Muscle of leg (tissue), 11 donors: ENCODE data around the gene GPR179. TPM values are rescaled to one million over a fixed set of nuclear protein-coding genes. Genes with fewer than 3 reads are reported as not detected.
"Not testable (repeated sequence)": the region's sequence is repeated elsewhere in the genome, so short reads cannot be mapped to it uniquely, and the experiment has no call there.

Experiments
- DNase-seq: peaks from one replicate; pipeline ENCODE4 v3.0.0; 2013
- H3K27ac ChIP-seq: one replicate; pipeline ENCODE4 v1.5.1; 2013; ENCODE audit warnings: mild to moderate bottlenecking, low read length, control low read depth
- H3K27me3 ChIP-seq: one replicate; pipeline ENCODE4 v1.6.1; 2013; ENCODE audit warnings: low read length; ENCODE audit not compliant: control insufficient read depth, insufficient read depth
- H3K36me3 ChIP-seq: one replicate; pipeline ENCODE4 v1.6.1; 2013; ENCODE audit warnings: low read length; ENCODE audit not compliant: control insufficient read depth, insufficient read depth
- H3K4me1 ChIP-seq: one replicate; pipeline ENCODE4 v1.6.1; 2013; ENCODE audit warnings: low read length; ENCODE audit not compliant: control insufficient read depth, insufficient read depth
- H3K4me3 ChIP-seq: one replicate; pipeline ENCODE4 v1.5.1; 2013; ENCODE audit warnings: low read length, control low read depth
- H3K9me3 ChIP-seq: replicated peaks from 2 replicates; pipeline ENCODE4 v1.6.1; 2013; ENCODE audit warnings: low read depth, low read length; ENCODE audit not compliant: control insufficient read depth
- WGBS: methylation state at CpG from one replicate; pipeline ENCODE4 v1.1.5; 2013; ENCODE audit warnings: missing lambda C conversion rate; ENCODE audit not compliant: insufficient coverage; 5-methylcytosine and 5-hydroxymethylcytosine counted together
- polyA plus RNA-seq, 8 donors: library from polyadenylated mRNA; unstranded; fragments of 120-200 nt; gene quantifications; one replicate each; pipeline versions ENCODE4 v1.2.1 to v1.2.3, GENCODE V29; 2013; ENCODE audit warnings: inconsistent platforms in 1 of 8, low replicate concordance in 1 of 8; ENCODE audit not compliant: insufficient read length in 8 of 8, insufficient read depth in 1 of 8
- total RNA-seq: library from RNA; stranded (reverse); fragments of 120-200 nt; gene quantifications from one replicate; pipeline ENCODE4 v1.2.4, GENCODE V29; 2013

Gene GPR179
- total and polyA plus RNA-seq, 9 donors: 0.15 to 0.87 (median 0.22) TPM

GRCh38 chr17:38322897-38323296, 20.9 kb downstream of the GPR179 start:
- Histone ChIP-seq H3K27me3 (no peaks in the 10 kb centered on the region), H3K36me3 (peaks cover 35% of the 10 kb centered on the region), H3K27ac (no peak overlapping the region), H3K4me1 (peaks cover 7% of the 10 kb centered on the region), H3K4me3 (no peak overlapping the region), H3K9me3 (no peaks in the 10 kb centered on the region)
- no CpG with 5 or more reads among the region's 1 CpG for WGBS
- DNase-seq: no peak

GRCh38 chr17:38322156-38322779, 21.5 kb downstream of the GPR179 start:
- WGBS: 32% methylated on average over 4 of the region's 8 CpGs
- Histone ChIP-seq H3K4me3 (no peak overlapping the region), H3K27ac (no peak overlapping the region), H3K27me3 (no peaks in the 10 kb centered on the region), H3K36me3 (peaks cover 35% of the 10 kb centered on the region), H3K9me3 (no peaks in the 10 kb centered on the region), H3K4me1 (peaks cover 3% of the 10 kb centered on the region)
- DNase-seq: peak; percentile 55

- 81% methylated on average over 8 of the region's 10 CpGs for WGBS
- H3K4me1 ChIP-seq: no peaks in the 10 kb centered on the region
- H3K4me3 ChIP-seq: no peak overlapping the region
- no peaks in the 10 kb centered on the region for H3K9me3 ChIP-seq
- no peak for DNase-seq
- H3K27ac ChIP-seq: no peak overlapping the region
- peaks cover 35% of the 10 kb centered on the region for H3K36me3 ChIP-seq
- no peaks in the 10 kb centered on the region for H3K27me3 ChIP-seq
These were observed 23.3 kb downstream of the GPR179 start for GRCh38 chr17:38320482-38320881.

DNA sequence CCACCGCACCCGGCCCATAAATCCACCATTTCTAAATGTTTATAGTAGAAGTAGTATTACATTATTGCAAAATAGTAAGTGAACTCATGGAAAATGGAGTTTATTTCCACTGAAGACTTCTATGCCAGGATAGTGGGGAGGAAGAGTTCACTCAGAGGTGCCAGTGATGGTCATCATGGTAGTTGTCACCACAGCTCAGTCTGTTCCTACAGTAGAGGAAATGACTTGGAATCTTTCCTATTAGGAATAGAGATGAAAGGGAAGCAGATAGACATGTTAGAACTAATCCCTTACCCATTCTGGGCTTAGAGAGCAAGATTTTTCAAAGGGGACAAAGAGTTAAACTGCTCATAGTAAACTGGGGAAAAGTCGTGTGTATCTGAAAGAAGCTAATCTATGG, 26.7 kb downstream of the GPR179 start:
- Histone ChIP-seq H3K9me3 (no peaks in the 10 kb centered on the region), H3K36me3 (peaks cover 26% of the 10 kb centered on the region), H3K4me1 (no peaks in the 10 kb centered on the region), H3K27me3 (no peaks in the 10 kb centered on the region), H3K4me3 (no peak overlapping the region), H3K27ac (no peak overlapping the region)
- no CpG with 5 or more reads among the region's 3 CpGs for WGBS
- no peak for DNase-seq

DNA sequence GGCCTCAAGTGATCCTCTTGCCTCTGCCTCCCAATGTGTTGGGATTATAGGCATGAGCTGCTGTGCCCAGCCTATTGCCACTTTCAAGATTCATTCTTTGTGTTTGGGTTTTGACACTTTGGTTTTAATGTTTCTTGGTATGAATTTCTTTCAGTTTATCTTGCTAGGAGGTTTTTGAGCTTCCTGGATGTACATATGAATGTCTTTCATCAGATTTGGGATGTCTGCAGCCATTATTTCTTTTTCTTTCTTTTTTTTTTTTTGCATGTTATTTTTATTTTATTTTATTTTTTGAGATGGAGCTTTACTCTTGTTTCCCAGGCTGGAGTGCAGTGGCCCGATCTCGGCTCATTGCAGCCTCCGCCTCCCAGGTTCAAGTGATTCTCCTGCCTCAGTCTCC, 28.3 kb downstream of the GPR179 start:
- no CpG with 5 or more reads among the region's 3 CpGs for WGBS
- H3K27me3 ChIP-seq: no peaks in the 10 kb centered on the region
- H3K36me3 ChIP-seq: peaks cover 24% of the 10 kb centered on the region
- H3K4me3 ChIP-seq: no peak overlapping the region
- DNase-seq: no peak
- no peaks in the 10 kb centered on the region for H3K9me3 ChIP-seq
- H3K27ac ChIP-seq: no peak overlapping the region
- H3K4me1 ChIP-seq: no peaks in the 10 kb centered on the region

- H3K4me3 ChIP-seq: peak within 1 kb of the TSS; percentile 60
- peak within 1 kb of the TSS; percentile 84 for H3K27ac ChIP-seq
- WGBS: 0% methylated on average over 30 of the region's 48 CpGs
- H3K36me3 ChIP-seq, H3K4me1 ChIP-seq, H3K27me3 ChIP-seq, H3K9me3 ChIP-seq: not testable (repeated sequence)
- peak; percentile 99 for DNase-seq
These were observed 46.8 kb downstream of the GPR179 start, which contains the start of gene MRPL45 for GRCh38 chr17:38296834-38297517. MRPL45 (plus strand) TSS chr17:38297168; CDS start chr17:38297184, 16 bp downstream.

DNA sequence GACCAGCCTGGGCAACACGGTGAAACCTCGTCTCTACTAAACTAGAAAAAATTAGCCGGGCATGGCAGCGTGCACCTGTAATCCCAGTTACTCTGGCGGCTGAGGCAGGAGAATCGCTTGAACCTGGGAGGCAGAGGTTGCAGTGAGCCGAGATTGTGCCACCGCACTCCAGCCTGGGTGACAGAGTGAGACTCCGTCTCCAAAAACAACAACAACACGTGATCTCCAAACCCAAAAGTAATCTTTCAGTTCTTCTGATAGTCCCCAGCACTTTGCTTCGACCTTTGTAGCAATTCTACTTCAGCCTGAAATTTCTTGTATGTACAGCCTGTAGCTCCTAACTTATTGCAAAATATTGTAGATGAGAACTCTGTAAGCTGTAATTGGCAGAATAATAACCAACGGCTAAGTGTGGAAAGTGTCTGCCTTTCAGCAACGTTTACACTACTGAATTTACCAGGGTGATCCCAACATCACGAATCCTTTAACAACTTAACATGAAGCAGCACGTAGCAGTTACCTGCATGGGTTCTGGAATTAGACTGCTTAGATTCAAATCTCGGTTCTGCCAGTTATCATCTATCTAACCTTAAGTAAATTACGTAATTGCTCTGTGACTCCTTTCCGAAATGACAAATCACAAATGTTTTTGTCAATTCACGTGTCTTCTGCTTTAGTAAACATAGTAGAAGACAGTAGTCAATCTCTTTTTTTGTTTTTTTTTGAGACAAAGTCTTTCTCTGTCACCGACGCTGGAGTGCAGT, 48.0 kb downstream of the GPR179 start:
- H3K4me3 ChIP-seq, H3K27me3 ChIP-seq, H3K36me3 ChIP-seq, H3K27ac ChIP-seq, H3K4me1 ChIP-seq, H3K9me3 ChIP-seq, DNase-seq: not testable (repeated sequence)
- WGBS: 90% methylated on average over 9 of the region's 21 CpGs

GRCh38 chr17:38289760-38290159, 54.0 kb downstream of the GPR179 start:
- DNase-seq, H3K36me3 ChIP-seq, H3K4me3 ChIP-seq, H3K27me3 ChIP-seq, H3K4me1 ChIP-seq, H3K9me3 ChIP-seq, H3K27ac ChIP-seq: not testable (repeated sequence)
- no CpG with 5 or more reads among the region's 1 CpG for WGBS

GRCh38 chr17:38288217-38288827, 55.4 kb downstream of the GPR179 start:
- H3K4me3 ChIP-seq, H3K27ac ChIP-seq, H3K27me3 ChIP-seq, H3K9me3 ChIP-seq, H3K4me1 ChIP-seq, H3K36me3 ChIP-seq: not testable (repeated sequence)
- DNase-seq: peak; percentile 34
- WGBS: 50% methylated on average over 3 of the region's 12 CpGs

- DNase-seq: peak; percentile 58
- WGBS: 42% methylated on average over 2 of the region's 11 CpGs
- H3K4me3 ChIP-seq, H3K36me3 ChIP-seq, H3K9me3 ChIP-seq, H3K27me3 ChIP-seq, H3K4me1 ChIP-seq: not testable (repeated sequence)
- peak overlapping the region; percentile 49 for H3K27ac ChIP-seq
These were observed 57.2 kb downstream of the GPR179 start for GRCh38 chr17:38286501-38287091.
